Keratinocyte (primary cell): Measurements from ENCODE around the gene LY86. TPM values are rescaled to one million over a fixed set of nuclear protein-coding genes. Genes with fewer than 3 reads are reported as not detected.

Experiments used
- DNase-seq: peaks from one replicate; pipeline ENCODE4 v3.0.0-alpha.2; 2011; ENCODE audit warnings: low read depth, missing footprints, low spot score
- FAIRE-seq: peaks from 2 replicates; lab custom pipeline; 2011; peaks lifted over from hg19 to GRCh38; lab: Jason Lieb, UNC
- H2AFZ ChIP-seq: 2 replicates; pipeline ENCODE4 v1.6.0; 2012; ENCODE audit warnings: low read length, control low read depth, inconsistent platforms; ENCODE audit not compliant: control insufficient read depth
- H3K27ac ChIP-seq: 2 replicates; pipeline ENCODE4 v1.5.1; 2011; ENCODE audit warnings: low read length; ENCODE audit not compliant: control insufficient read depth, insufficient read depth
- H3K27me3 ChIP-seq: 3 replicates; pipeline ENCODE4 v1.6.0; 2011; ENCODE audit warnings: low read length; ENCODE audit not compliant: control insufficient read depth, insufficient read depth; ENCODE audit errors: extremely low read depth
- H3K36me3 ChIP-seq, 2 experiments: 2 replicates in 1 of 2; 3 replicates in 1 of 2; pipeline ENCODE4 v1.5.1; 2011; ENCODE audit warnings: low read length in 2 of 2, mild to moderate bottlenecking in 1 of 2; ENCODE audit not compliant: control insufficient read depth in 2 of 2, insufficient read depth in 2 of 2; ENCODE audit errors: extremely low read depth in 1 of 2
- H3K4me1 ChIP-seq: 3 replicates; pipeline ENCODE4 v1.5.1; 2011; ENCODE audit warnings: low read length; ENCODE audit not compliant: control insufficient read depth, insufficient read depth; ENCODE audit errors: extremely low read depth
- H3K4me2 ChIP-seq: 3 replicates; pipeline ENCODE4 v1.6.0; 2011; ENCODE audit warnings: low read depth, low read length; ENCODE audit not compliant: control insufficient read depth, insufficient read depth; ENCODE audit errors: extremely low read depth
- H3K4me3 ChIP-seq, 3 experiments: fragments of 200-600 bp in 1 of 3; sonication (generic) in 1 of 3; 2 replicates in 2 of 3; 3 replicates in 1 of 3; pipeline ENCODE4 v1.5.1; 2011 to 2016; ENCODE audit warnings: low read length in 3 of 3, mild to moderate bottlenecking in 3 of 3, control low read depth in 2 of 3, inconsistent platforms in 1 of 3, low read depth in 1 of 3, mixed read lengths in 1 of 3, mixed run types in 1 of 3, moderate library complexity in 1 of 3; ENCODE audit not compliant: control insufficient read depth in 2 of 3, insufficient read depth in 2 of 3; ENCODE audit errors: extremely low read depth in 1 of 3
- H3K79me2 ChIP-seq: 2 replicates; pipeline ENCODE4 v1.6.0; 2012; ENCODE audit warnings: low read length; ENCODE audit not compliant: control insufficient read depth, insufficient read depth
- H3K9ac ChIP-seq: 3 replicates; pipeline ENCODE4 v1.6.0; 2011; ENCODE audit warnings: low read length; ENCODE audit not compliant: control insufficient read depth, insufficient read depth; ENCODE audit errors: extremely low read depth
- H3K9me1 ChIP-seq: 3 replicates; pipeline ENCODE4 v1.6.0; 2011; ENCODE audit warnings: low read length; ENCODE audit not compliant: control insufficient read depth, insufficient read depth; ENCODE audit errors: extremely low read depth
- H3K9me3 ChIP-seq: 2 replicates; pipeline ENCODE4 v1.5.1; 2012; ENCODE audit warnings: low read depth, low read length; ENCODE audit not compliant: control insufficient read depth
- H4K20me1 ChIP-seq: 3 replicates; pipeline ENCODE4 v1.6.0; 2011; ENCODE audit warnings: low read length; ENCODE audit not compliant: control insufficient read depth, insufficient read depth; ENCODE audit errors: extremely low read depth
- CTCF ChIP-seq, 3 experiments: IDR thresholded peaks in 1 of 3; conservative IDR thresholded peaks in 1 of 3; optimal IDR thresholded peaks in 1 of 3; 2 replicates in 2 of 3; 3 replicates in 1 of 3; pipeline versions ENCODE3 to v1.5.1; 2011; ENCODE audit warnings: low read length in 3 of 3, mild to moderate bottlenecking in 3 of 3, moderate library complexity in 2 of 3, control low read depth in 1 of 3, inconsistent platforms in 1 of 3; ENCODE audit not compliant: insufficient read depth in 2 of 3; ENCODE audit errors: extremely low read depth in 1 of 3
- EZH2 ChIP-seq: IDR thresholded peaks from one replicate; pipeline ENCODE4 v1.6.1; 2012; ENCODE audit warnings: inconsistent platforms, mild to moderate bottlenecking, low read length, moderate library complexity
- dilution Hi-C: fragments of 300-500 bp; cut with MboI; formaldehyde crosslinking; loops from one replicate; pipeline ENCODE4 v1.7.0; 2020; ENCODE audit warnings: low sequenced_read_pairs; ENCODE audit not compliant: extremely low pct_ligation_motif_present
- polyA plus RNA-seq, 5 experiments: library from polyadenylated mRNA; depleted of rRNA in 3 of 5; stranded (reverse) in 3 of 5; stranded (forward) in 1 of 5; unstranded in 1 of 5; fragments of >200 nt; gene quantifications; 1 replicate in 1 of 5; 2 replicates in 3 of 5; 3 replicates in 1 of 5; pipeline versions ENCODE4 v1.2.1 to v1.2.3, GENCODE V29; 2011 to 2012; ENCODE audit warnings: missing spikeins in 2 of 5, low read depth in 1 of 5, low replicate concordance in 1 of 5

LY86 gene
- polyA plus RNA-seq, 1 donor (not counting 4 experiments of a cell fraction or from before 2014, with no cell fraction given): not detected

- Histone ChIP-seq H3K79me2 (no peaks in the 10 kb centered on the region), H3K4me2 (no peak overlapping the region), H3K9me1 (no peaks in the 10 kb centered on the region), H3K27ac (no peak overlapping the region), H3K36me3 (no peaks in the 10 kb centered on the region), H3K4me1 (peaks cover 18% of the 10 kb centered on the region), H3K4me3 (no peak overlapping the region), H3K27me3 (peaks cover 4% of the 10 kb centered on the region), H2AFZ (no peak overlapping the region), H3K9ac (no peak overlapping the region), H3K9me3 (no peaks in the 10 kb centered on the region), H4K20me1 (no peaks in the 10 kb centered on the region)
- dilution Hi-C loops: no loop called here
- no peak for TF ChIP-seq CTCF (optimal IDR thresholded peaks at IDR 0.05 in 1 of 3, IDR thresholded peaks at IDR 0.05 in 1 of 3, conservative IDR thresholded peaks at IDR 0.05 in 1 of 3; ENCODE audit: extremely low read depth in 1 of 3, insufficient read depth in 2 of 3, low read length in 3 of 3)
- no peak for TF ChIP-seq EZH2
- FAIRE-seq: no peak
- DNase-seq: no peak
Measured at GRCh38 chr6:6560909-6561308, 27.6 kb upstream of the LY86 start.

DNA sequence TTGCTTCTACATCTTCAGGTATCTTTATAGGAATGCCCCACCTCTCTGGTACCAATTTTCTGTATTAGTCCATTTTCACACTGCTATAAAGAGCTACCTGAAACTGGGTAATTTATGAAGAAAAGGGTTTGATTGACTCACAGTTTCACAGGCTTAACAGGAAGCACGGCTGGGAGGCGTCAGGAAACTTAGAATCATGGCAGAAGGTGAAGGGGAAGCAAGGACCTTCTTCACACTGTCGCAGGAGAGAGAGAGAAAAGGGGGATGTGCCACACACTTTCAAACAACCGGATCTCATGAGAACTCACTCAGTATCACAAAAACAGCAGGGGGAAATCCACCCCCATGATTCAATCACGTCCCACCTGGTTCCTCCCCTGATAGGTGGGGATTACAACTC lies 24.4 kb upstream of the LY86 start:
- H3K36me3 ChIP-seq: no peaks in the 10 kb centered on the region
- H3K9me3 ChIP-seq: no peaks in the 10 kb centered on the region
- H2AFZ ChIP-seq: no peak overlapping the region
- DNase-seq (no peak), FAIRE-seq (no peak)
- dilution Hi-C loops: no loop called here
- H3K4me1 ChIP-seq: peaks cover 5% of the 10 kb centered on the region
- no peaks in the 10 kb centered on the region for H3K79me2 ChIP-seq
- no peaks in the 10 kb centered on the region for H4K20me1 ChIP-seq
- no peak overlapping the region for H3K4me3 ChIP-seq
- TF ChIP-seq EZH2 (no peak), CTCF (optimal IDR thresholded peaks at IDR 0.05 in 1 of 3, IDR thresholded peaks at IDR 0.05 in 1 of 3, conservative IDR thresholded peaks at IDR 0.05 in 1 of 3; ENCODE audit: extremely low read depth in 1 of 3, insufficient read depth in 2 of 3, low read length in 3 of 3) (no peak)
- H3K27me3 ChIP-seq: peaks cover 14% of the 10 kb centered on the region
- H3K27ac ChIP-seq: no peak overlapping the region
- no peaks in the 10 kb centered on the region for H3K9me1 ChIP-seq
- H3K9ac ChIP-seq: no peak overlapping the region
- no peak overlapping the region for H3K4me2 ChIP-seq
